Right cardiac atrium (tissue), 5 donors: ENCODE data around the gene TBX2. TPM values are rescaled to one million over a fixed set of nuclear protein-coding genes. Genes with fewer than 3 reads are reported as not detected.
"Not testable (repeated sequence)": the region's sequence is repeated elsewhere in the genome, so short reads cannot be mapped to it uniquely, and the experiment has no call there.

Source experiments
- ATAC-seq, 2 donors: fragments of 200-7000 bp; cut with Tn5 transposase; one replicate each; pipeline versions ENCODE4 v1.8.0 to v1.9.1; 2020; ENCODE audit warnings: moderate library complexity in 2 of 2, mild to moderate bottlenecking in 1 of 2
- DNase-seq, 3 donors: peaks; one replicate each; pipeline ENCODE4 v3.0.0-alpha.2; 2020
- H3K27ac ChIP-seq: one replicate; pipeline ENCODE4 v1.5.1; 2013; ENCODE audit warnings: mild to moderate bottlenecking, low read length, control low read depth, moderate library complexity
- H3K27me3 ChIP-seq: one replicate; pipeline ENCODE4 v1.6.1; 2013; ENCODE audit not compliant: control insufficient read depth, insufficient read depth
- H3K4me1 ChIP-seq: one replicate; pipeline ENCODE4 v1.6.1; 2013; ENCODE audit warnings: low read length; ENCODE audit not compliant: control insufficient read depth, insufficient read depth
- H3K4me3 ChIP-seq: one replicate; pipeline ENCODE4 v1.5.1; 2013; ENCODE audit warnings: low read length, control low read depth
- H3K9me3 ChIP-seq: one replicate; pipeline ENCODE4 v1.6.1; 2013; ENCODE audit warnings: low read length; ENCODE audit not compliant: control insufficient read depth
- WGBS: extraction: QIAGEN DNeasy Blood & Tissue Kit; methylation state at CpG from one replicate; pipeline ENCODE4 v1.1.7; 2013; 5-methylcytosine and 5-hydroxymethylcytosine counted together
- intact Hi-C, 4 donors: fragments of 100-400 bp; cut with DNase I; formaldehyde crosslinking; loops; one replicate each; pipeline versions ENCODE4 v1.11.0 to v1.14.0; 2022 to 2023
- polyA plus RNA-seq: library from polyadenylated mRNA; stranded (reverse); fragments of 200-250 nt; gene quantifications from one replicate; pipeline ENCODE4 v1.2.3, GENCODE V29; 2013
- total RNA-seq, 4 donors: library from RNA; stranded (reverse); fragmentation: NEBNext Ultra II Directional; extraction: Animal tissue kit (Norgen Biotek cat#: 25700); gene quantifications; one replicate each; pipeline ENCODE4 v1.2.1, GENCODE V29; 2021
- donor health status: healthy with polysubstance abuse.
- donor health status: DM: no; HTN: yes; CAD: no.
- donor health status: DM: no; HTN: no; CAD: no.
- donor health status: DM: no; HTN: yes; CAD: no; lungs with severe emphysema.
- donor health status: DM: yes; HTN: yes; CAD: no.

The TBX2 gene
- total and polyA plus RNA-seq, 5 donors, result 5.9 to 12.4 (median 9.5) TPM

DNA sequence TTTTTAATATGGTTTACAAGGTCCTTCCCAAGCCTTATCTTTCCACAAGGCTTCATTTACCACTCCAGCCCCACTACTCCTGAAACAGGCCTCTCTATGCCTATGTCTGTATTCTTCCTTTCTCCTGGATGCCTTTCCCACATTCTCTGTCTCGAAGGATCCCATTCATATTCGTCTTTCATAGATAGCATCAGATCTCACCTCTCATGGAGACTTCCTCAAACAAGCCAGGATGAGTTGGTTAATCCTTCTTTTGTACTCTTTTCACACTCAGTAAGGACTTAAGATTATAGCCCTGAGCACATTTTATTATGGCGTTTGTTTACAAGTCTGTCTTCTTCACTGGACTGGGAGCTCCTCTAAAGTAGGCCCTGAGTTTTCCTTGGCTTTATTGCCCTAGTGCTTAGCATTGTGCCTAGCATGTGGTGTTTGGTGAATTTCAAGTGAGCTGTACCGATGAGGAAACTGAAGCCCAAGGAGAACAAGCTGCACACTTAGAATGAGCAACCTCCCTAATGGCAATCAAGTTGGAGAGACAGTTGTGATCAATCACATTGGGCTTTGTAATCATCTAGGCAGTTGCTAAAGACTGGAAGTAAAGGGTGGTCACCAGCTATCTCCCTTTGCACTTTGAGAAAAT is 42.6 kb downstream of the TBX2 start:
- 65% methylated on average over 4 of the region's 4 CpGs for WGBS
- Histone ChIP-seq H3K27ac (no peak overlapping the region), H3K4me3 (no peak overlapping the region), H3K4me1 (no peaks in the 10 kb centered on the region), H3K9me3 (peaks cover 2% of the 10 kb centered on the region), H3K27me3 (peaks cover 3% of the 10 kb centered on the region)
- no peak for ATAC-seq
- intact Hi-C loops, result no loop called here
- DNase-seq, result no peak

DNA sequence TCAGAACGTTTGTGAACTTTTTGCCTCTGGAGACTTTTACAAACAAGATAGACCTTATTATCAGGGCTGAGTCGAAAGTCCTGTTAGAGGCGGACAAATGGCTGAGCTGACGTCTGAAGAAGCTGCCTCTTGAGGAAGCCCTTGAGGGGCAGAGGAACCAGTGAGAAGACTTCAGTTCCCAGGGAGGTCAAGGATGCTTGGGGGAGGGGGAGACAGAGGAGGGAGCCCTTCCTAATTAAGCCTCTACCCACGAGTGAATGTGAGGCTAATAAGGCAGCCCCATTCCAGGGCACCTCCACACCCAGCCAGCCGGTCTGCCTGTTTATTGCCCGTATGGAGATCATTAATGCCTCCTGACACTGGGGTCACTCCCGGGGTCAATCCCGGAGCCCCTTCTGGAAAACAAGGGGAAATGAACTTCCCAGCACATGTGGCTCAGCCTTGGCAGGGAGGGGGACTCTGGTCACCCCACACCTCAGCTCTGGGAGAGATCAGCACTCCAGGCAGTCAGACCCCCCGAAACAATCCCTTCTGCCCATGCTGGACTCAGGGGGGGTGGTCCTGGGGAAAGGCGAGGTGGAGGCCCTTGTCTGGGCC is 43.3 kb downstream of the TBX2 start:
- intact Hi-C loops, result no loop called here
- Histone ChIP-seq H3K9me3 (no peaks in the 10 kb centered on the region), H3K4me3 (no peak overlapping the region), H3K4me1 (no peaks in the 10 kb centered on the region), H3K27ac (no peak overlapping the region), H3K27me3 (peaks cover 3% of the 10 kb centered on the region)
- 63% methylated on average over 11 of the region's 11 CpGs for WGBS
- no peak for ATAC-seq
- no peak for DNase-seq

DNA sequence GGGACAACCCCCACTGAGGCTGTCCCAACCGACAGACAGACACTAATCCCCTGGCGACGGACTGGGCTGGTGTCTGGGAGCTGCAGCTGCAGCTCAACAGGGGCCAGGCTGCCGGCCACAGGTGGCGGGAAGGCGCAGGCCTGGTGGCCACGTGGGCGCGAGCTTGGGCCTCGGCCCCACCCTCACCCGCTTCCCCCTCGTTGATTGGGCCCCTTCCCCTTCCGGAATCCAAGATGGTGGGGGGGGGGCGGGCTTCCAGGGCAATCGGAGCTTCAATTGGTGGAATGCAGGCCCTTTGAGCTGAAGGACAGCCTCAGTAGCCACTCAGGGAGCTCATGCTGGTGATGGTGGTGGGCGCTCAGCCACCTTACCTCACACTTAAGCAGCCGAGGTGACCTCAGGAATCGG is 43.8 kb downstream of the TBX2 start:
- ATAC-seq (no peak), DNase-seq (no peak)
- H3K27me3 ChIP-seq, result peaks cover 3% of the 10 kb centered on the region
- H3K9me3 ChIP-seq, result no peaks in the 10 kb centered on the region
- H3K4me1 ChIP-seq, result no peaks in the 10 kb centered on the region
- intact Hi-C loops, result no loop called here
- H3K27ac ChIP-seq, result no peak overlapping the region
- no peak overlapping the region for H3K4me3 ChIP-seq
- WGBS, result 84% methylated on average over 18 of the region's 18 CpGs

DNA sequence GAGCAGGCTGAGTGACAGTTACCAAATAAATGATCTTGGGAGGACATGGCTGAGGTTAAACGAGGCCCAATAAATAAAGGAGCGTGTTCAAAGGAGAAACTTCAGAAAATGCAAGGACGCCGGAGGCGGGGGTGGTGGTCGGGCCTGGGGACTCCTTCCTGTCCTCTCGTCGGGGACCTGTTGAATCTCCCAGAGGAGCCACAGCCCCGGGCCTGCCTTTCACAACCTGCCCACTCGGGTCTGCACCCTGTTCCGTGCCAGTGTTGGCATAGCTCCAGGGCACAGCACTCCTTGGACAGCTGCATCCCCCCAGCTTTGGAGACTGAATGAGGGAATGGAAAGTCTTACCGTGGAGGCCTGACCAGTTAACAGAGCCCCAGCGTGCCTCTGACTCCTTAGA is 44.4 kb downstream of the TBX2 start:
- no peak overlapping the region for H3K27ac ChIP-seq
- intact Hi-C loops, result no loop called here
- WGBS, result 84% methylated on average over 13 of the region's 13 CpGs
- H3K9me3 ChIP-seq, result no peaks in the 10 kb centered on the region
- peaks cover 3% of the 10 kb centered on the region for H3K27me3 ChIP-seq
- ATAC-seq (no peak), DNase-seq (no peak)
- H3K4me3 ChIP-seq, result no peak overlapping the region
- no peaks in the 10 kb centered on the region for H3K4me1 ChIP-seq

DNA sequence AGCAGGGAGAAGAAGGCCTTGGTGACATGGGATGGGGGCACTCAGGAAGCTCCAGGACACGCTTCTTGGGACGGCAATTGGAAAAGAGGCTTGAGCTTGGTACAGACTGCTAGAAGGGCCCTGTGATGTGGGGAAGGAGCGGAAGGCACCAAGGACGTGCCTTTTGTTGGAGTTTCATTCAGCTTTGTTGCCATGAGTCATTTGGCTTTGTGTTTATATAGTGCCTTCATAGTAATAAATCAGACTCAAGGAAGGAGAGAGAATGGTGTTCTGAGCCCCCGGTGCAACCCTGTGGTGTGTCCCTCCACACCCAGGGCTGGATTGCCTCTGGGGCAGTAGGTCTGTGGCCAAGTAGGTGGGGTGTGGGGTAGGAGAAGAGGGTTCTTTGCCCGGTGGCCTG is 45.2 kb downstream of the TBX2 start:
- H3K27ac ChIP-seq, result no peak overlapping the region
- WGBS, result 83% methylated on average over 6 of the region's 6 CpGs
- no peaks in the 10 kb centered on the region for H3K4me1 ChIP-seq
- H3K4me3 ChIP-seq, result no peak overlapping the region
- DNase-seq (no peak), ATAC-seq (no peak)
- intact Hi-C loops, result no loop called here
- H3K9me3 ChIP-seq, result no peaks in the 10 kb centered on the region
- peaks cover 2% of the 10 kb centered on the region for H3K27me3 ChIP-seq

DNA sequence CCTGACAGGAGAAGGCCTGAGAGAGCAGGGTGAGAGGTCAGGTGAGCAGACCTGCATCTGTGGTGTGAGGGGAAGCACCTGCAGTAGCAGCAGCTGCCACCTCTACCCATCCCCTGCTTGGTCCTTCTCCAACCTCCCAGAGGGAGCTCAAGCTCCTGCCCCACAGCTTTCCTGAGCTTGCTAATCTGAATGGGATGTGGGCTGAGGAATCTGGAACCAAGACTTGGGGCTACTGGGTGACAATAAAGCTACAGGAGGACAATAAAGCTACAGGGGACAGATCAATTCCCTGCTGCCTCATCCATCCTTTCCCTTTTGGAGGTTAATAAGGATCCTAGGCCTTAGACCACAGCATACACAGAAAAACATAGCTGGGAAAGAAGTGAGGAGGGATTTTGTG is 47.7 kb downstream of the TBX2 start:
- no peak overlapping the region for H3K27ac ChIP-seq
- H3K27me3 ChIP-seq, result no peaks in the 10 kb centered on the region
- no peak overlapping the region for H3K4me3 ChIP-seq
- DNase-seq, result no peak
- H3K9me3 ChIP-seq, result no peaks in the 10 kb centered on the region
- intact Hi-C loops, result no loop called here
- no peaks in the 10 kb centered on the region for H3K4me1 ChIP-seq
- ATAC-seq, result no peak

DNA sequence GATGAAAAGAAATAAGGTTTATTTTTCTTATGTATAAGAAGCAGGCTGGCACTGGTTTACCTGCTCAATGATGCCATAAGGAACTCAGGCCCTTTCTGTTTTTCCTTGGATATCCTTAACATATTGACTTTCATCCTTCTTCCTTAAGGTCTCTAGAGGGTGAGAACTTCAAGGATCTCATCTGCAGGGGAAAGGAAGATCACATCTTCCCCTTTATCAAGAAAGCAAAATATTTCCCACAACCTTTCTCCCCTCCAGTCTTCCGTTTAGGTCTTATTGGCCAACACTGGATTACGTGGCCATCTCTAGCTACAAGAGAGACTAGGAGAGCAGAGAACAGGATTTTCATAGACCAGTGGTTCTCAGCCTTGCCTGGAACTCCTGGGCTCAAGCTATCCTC is 48.4 kb downstream of the TBX2 start:
- ATAC-seq, result no peak
- Histone ChIP-seq H3K27ac (no peak overlapping the region), H3K4me1 (no peaks in the 10 kb centered on the region), H3K27me3 (no peaks in the 10 kb centered on the region), H3K4me3 (no peak overlapping the region), H3K9me3 (no peaks in the 10 kb centered on the region)
- 78% methylated on average over 2 of the region's 2 CpGs for WGBS
- no peak for DNase-seq
- intact Hi-C loops, result no loop called here

DNA sequence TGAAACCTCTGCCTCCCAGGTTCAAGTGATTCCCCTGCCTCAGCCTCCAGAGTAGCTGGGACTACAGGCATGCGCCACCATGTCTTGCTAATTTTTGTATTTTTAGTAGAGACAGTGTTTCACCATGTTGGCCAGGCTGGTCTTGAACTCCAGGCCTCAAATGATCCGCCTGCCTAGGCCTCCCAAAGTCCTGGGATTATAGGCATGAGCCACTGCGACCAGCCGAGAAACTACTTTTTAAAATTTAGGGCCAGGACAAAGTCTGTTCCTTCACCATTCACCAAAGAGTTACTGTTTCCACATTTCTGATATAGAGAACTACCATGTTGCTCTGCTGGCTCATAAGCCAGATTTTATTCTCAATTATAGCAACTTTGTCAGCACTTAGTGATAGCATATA is 49.5 kb downstream of the TBX2 start:
- H3K4me3 ChIP-seq, ATAC-seq, DNase-seq, H3K27me3 ChIP-seq, H3K9me3 ChIP-seq, H3K27ac ChIP-seq, intact Hi-C loops, H3K4me1 ChIP-seq: not testable (repeated sequence)
- WGBS, result 95% methylated on average over 4 of the region's 4 CpGs

DNA sequence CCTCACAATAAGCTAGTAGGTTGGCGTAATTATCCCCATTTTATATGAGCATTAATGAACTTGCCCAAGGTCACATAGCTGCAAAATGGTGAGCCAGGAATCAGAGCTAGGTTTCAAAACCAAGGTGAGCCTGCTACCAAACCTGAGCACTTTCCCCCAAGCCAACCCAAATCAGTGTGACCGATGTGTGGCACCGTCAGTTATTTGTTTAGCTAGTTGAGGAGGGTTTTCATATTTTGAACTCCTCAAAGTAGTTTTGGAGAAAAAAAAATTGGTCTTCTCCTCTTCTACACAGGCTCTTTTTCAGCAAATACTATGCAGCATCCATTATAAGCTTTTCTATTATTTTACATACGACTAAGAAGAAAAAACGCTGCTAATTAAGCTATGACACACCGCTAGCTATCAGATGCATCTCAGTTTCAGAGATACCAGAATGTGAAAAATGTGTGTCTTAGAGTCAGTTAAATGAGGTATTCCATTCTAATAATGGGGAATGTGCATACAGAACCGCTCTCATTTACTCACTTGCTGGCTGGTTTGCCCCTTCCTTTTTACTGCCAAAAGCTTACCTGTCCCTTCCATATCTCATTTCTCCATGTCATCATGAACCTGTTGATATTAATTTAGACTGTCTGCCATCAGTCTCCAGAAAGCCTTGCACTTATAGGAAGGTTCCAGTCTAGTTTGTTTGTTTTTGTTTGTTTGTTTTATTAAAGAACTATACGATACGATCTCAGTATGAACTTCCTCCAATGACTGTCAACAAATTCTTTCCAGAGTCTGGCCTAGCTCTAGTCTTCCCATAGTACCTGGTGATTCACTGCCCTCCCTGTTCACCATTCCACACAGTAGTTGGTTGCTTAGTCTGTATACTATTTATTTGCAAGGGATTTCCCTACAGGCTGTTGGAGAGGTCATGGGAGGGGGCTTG is 50.3 kb downstream of the TBX2 start:
- no peaks in the 10 kb centered on the region for H3K27me3 ChIP-seq
- no peak overlapping the region for H3K4me3 ChIP-seq
- no peak for DNase-seq
- ATAC-seq, result no peak
- H3K27ac ChIP-seq, result no peak overlapping the region
- H3K4me1 ChIP-seq, result no peaks in the 10 kb centered on the region
- H3K9me3 ChIP-seq, result no peaks in the 10 kb centered on the region
- intact Hi-C loops, result no loop called here
- WGBS, result 88% methylated on average over 9 of the region's 9 CpGs

DNA sequence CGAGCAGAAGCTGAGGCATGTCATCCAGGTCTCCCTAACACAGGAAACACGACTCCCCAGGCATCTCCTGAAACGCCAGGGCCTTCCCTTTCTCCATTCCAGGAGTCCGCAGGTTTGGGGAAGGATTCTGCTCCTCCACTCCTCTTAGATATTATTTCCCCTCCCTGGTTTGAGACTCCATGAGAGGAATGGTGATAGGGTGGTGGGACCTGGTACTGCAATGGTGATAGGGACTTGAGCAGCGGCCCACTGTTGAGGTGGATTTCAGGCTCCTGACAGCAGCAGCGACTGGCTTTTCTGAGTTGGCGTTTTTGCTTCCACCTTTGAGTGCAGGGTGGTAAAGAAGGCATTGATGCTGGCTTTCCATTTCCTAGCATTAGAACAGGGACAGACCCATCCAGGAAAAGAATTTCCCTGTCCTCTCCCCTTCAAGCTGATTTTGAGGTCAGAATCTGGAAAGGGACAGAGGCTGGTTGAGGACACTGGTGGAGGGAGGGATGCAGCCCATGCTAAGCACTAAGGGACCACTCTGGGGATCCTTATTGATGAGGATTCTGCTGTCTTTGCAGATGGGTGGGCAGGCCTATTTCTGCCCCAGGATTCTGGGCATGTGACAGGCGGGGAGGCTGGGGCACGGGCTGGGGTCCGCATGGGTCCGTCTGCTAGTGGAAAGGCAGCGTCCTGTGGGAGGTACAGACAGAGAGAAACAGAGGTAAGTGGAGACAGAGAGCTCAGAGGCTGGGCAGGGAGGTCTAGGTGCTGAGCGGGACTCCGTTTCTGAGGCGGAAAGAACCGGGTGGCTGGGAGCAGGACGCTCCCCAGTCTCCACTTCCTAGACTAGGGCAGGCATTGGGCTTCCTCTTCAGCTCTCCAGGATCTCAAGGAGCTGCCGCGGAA is 51.2 kb downstream of the TBX2 start:
- no peak for DNase-seq
- 72% methylated on average over 19 of the region's 19 CpGs for WGBS
- Histone ChIP-seq H3K4me3 (no peak overlapping the region), H3K27ac (no peak overlapping the region), H3K9me3 (no peaks in the 10 kb centered on the region), H3K27me3 (no peaks in the 10 kb centered on the region), H3K4me1 (no peaks in the 10 kb centered on the region)
- intact Hi-C loops, result no loop called here
- no peak for ATAC-seq
